H1 (cell line): ENCODE data around the gene RAB35. TPM values are rescaled to one million over a fixed set of nuclear protein-coding genes. Genes with fewer than 3 reads are reported as not detected.

Source experiments
- ASH2L ChIP-seq: fragments of 200-600, 300-600 bp; sonication (generic); IDR thresholded peaks from one replicate; pipeline ENCODE4 v1.7.1; 2017; ENCODE audit warnings: low read length
- CBX5 ChIP-seq: fragments of 300-800, 300-1000 bp; sonication (generic); IDR thresholded peaks from 2 replicates; pipeline ENCODE4 v1.7.1; 2016; ENCODE audit warnings: antibody characterized with exemption, low read length, low read depth
- CHD2 ChIP-seq: IDR thresholded peaks from 2 replicates; pipeline ENCODE4 v1.6.1; 2012; ENCODE audit warnings: low read length, improper control_type of control experiment
- GABPA ChIP-seq: IDR thresholded peaks from 2 replicates; pipeline ENCODE4 v1.6.1; 2011; ENCODE audit warnings: mild to moderate bottlenecking, low read length, moderate library complexity, borderline replicate concordance; ENCODE audit not compliant: insufficient read depth
- SAP30 ChIP-seq: fragments of 300-600 bp; sonication (generic); IDR thresholded peaks from 2 replicates; pipeline ENCODE4 v1.7.1; 2012; ENCODE audit warnings: low read length, moderate library complexity, mild to moderate bottlenecking, inconsistent platforms; ENCODE audit not compliant: insufficient read depth, insufficient replicate concordance
- polyA plus RNA-seq, 7 experiments: library from polyadenylated mRNA; depleted of rRNA in 3 of 7; stranded (reverse) in 5 of 7; unstranded in 2 of 7; fragments of >200 nt in 5 of 7; fragments of 200-250 nt in 2 of 7; gene quantifications; 1 replicate in 5 of 7; 2 replicates in 1 of 7; 4 replicates in 1 of 7; pipeline versions ENCODE4 v1.2.1 to v1.2.3, GENCODE V29; 2011 to 2013; ENCODE audit warnings: missing spikeins in 2 of 7, mixed read lengths in 2 of 7
- total RNA-seq: library from RNA; stranded (reverse); fragmentation: NEBNext Ultra II Directional; extraction: Animal tissue kit (Norgen Biotek cat#: 25700); gene quantifications from 2 replicates; pipeline ENCODE4 v1.2.1, GENCODE V29; 2021
- TF ChIP-seq, protein P1 (sequence below): fragments of 300-600 bp; sonication (generic); IDR thresholded peaks from 2 replicates; pipeline ENCODE4 v1.7.1; 2012; ENCODE audit warnings: low read length, moderate library complexity, mild to moderate bottlenecking, inconsistent platforms; ENCODE audit not compliant: insufficient replicate concordance

RAB35 gene
- total and polyA plus RNA-seq, 2 of the 8 experiments (the other 6 are each of a cell fraction or from before 2014, with no cell fraction given), result 33.4 to 39.0 TPM

- TF ChIP-seq, protein P1, sequence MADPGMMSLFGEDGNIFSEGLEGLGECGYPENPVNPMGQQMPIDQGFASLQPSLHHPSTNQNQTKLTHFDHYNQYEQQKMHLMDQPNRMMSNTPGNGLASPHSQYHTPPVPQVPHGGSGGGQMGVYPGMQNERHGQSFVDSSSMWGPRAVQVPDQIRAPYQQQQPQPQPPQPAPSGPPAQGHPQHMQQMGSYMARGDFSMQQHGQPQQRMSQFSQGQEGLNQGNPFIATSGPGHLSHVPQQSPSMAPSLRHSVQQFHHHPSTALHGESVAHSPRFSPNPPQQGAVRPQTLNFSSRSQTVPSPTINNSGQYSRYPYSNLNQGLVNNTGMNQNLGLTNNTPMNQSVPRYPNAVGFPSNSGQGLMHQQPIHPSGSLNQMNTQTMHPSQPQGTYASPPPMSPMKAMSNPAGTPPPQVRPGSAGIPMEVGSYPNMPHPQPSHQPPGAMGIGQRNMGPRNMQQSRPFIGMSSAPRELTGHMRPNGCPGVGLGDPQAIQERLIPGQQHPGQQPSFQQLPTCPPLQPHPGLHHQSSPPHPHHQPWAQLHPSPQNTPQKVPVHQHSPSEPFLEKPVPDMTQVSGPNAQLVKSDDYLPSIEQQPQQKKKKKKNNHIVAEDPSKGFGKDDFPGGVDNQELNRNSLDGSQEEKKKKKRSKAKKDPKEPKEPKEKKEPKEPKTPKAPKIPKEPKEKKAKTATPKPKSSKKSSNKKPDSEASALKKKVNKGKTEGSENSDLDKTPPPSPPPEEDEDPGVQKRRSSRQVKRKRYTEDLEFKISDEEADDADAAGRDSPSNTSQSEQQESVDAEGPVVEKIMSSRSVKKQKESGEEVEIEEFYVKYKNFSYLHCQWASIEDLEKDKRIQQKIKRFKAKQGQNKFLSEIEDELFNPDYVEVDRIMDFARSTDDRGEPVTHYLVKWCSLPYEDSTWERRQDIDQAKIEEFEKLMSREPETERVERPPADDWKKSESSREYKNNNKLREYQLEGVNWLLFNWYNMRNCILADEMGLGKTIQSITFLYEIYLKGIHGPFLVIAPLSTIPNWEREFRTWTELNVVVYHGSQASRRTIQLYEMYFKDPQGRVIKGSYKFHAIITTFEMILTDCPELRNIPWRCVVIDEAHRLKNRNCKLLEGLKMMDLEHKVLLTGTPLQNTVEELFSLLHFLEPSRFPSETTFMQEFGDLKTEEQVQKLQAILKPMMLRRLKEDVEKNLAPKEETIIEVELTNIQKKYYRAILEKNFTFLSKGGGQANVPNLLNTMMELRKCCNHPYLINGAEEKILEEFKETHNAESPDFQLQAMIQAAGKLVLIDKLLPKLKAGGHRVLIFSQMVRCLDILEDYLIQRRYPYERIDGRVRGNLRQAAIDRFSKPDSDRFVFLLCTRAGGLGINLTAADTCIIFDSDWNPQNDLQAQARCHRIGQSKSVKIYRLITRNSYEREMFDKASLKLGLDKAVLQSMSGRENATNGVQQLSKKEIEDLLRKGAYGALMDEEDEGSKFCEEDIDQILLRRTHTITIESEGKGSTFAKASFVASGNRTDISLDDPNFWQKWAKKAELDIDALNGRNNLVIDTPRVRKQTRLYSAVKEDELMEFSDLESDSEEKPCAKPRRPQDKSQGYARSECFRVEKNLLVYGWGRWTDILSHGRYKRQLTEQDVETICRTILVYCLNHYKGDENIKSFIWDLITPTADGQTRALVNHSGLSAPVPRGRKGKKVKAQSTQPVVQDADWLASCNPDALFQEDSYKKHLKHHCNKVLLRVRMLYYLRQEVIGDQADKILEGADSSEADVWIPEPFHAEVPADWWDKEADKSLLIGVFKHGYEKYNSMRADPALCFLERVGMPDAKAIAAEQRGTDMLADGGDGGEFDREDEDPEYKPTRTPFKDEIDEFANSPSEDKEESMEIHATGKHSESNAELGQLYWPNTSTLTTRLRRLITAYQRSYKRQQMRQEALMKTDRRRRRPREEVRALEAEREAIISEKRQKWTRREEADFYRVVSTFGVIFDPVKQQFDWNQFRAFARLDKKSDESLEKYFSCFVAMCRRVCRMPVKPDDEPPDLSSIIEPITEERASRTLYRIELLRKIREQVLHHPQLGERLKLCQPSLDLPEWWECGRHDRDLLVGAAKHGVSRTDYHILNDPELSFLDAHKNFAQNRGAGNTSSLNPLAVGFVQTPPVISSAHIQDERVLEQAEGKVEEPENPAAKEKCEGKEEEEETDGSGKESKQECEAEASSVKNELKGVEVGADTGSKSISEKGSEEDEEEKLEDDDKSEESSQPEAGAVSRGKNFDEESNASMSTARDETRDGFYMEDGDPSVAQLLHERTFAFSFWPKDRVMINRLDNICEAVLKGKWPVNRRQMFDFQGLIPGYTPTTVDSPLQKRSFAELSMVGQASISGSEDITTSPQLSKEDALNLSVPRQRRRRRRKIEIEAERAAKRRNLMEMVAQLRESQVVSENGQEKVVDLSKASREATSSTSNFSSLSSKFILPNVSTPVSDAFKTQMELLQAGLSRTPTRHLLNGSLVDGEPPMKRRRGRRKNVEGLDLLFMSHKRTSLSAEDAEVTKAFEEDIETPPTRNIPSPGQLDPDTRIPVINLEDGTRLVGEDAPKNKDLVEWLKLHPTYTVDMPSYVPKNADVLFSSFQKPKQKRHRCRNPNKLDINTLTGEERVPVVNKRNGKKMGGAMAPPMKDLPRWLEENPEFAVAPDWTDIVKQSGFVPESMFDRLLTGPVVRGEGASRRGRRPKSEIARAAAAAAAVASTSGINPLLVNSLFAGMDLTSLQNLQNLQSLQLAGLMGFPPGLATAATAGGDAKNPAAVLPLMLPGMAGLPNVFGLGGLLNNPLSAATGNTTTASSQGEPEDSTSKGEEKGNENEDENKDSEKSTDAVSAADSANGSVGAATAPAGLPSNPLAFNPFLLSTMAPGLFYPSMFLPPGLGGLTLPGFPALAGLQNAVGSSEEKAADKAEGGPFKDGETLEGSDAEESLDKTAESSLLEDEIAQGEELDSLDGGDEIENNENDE, result no peak
- TF ChIP-seq SAP30, result no peak
- TF ChIP-seq GABPA, result no peak
- TF ChIP-seq ASH2L, result no peak
- no peak for TF ChIP-seq CHD2
- TF ChIP-seq CBX5, result no peak
Measured at GRCh38 chr12:120125029-120125428, 8.5 kb upstream of the RAB35 start (continued).
